SU-DHL-6 (cell line): ENCODE measurements around the gene NKAIN1.

ENCODE experiments used
- H2AFZ ChIP-seq: fragments of 200-600 bp; sonication (generic); 2 replicates; pipeline ENCODE4 v1.6.1; 2014; ENCODE audit warnings: low read depth, mild to moderate bottlenecking, moderate library complexity, mixed read lengths, antibody characterized with exemption, low read length; ENCODE audit not compliant: severe bottlenecking
- H3F3A ChIP-seq: fragments of 200-600 bp; shearing (Covaris generic); 2 replicates; pipeline ENCODE4 v1.6.0; 2016; ENCODE audit warnings: antibody characterized with exemption, mild to moderate bottlenecking; ENCODE audit not compliant: insufficient read depth
- H3K27ac ChIP-seq: fragments of 200-600 bp; sonication (generic); 2 replicates; pipeline ENCODE4 v1.5.1; 2016; ENCODE audit warnings: low read depth, mild to moderate bottlenecking, low read length, moderate library complexity, mixed read lengths
- H3K27me3 ChIP-seq: fragments of 200-600 bp; sonication (generic), shearing (Covaris generic); 2 replicates; pipeline ENCODE4 v1.6.0; 2014; ENCODE audit warnings: mild to moderate bottlenecking, low read length
- H3K36me3 ChIP-seq: fragments of 200-600 bp; sonication (generic); 2 replicates; pipeline ENCODE4 v1.6.1; 2014; ENCODE audit warnings: mild to moderate bottlenecking, low read length, mixed read lengths
- H3K4me2 ChIP-seq: fragments of 300-600, 200-600 bp; shearing (Covaris generic), sonication (generic); 2 replicates; pipeline ENCODE4 v1.6.0; 2014; ENCODE audit warnings: low read length, low read depth, mild to moderate bottlenecking; ENCODE audit not compliant: poor library complexity, severe bottlenecking
- H3K4me3 ChIP-seq: fragments of 200-600 bp; sonication (generic); 2 replicates; pipeline ENCODE4 v1.5.1; 2014; ENCODE audit warnings: antibody characterized with exemption, low read length, mild to moderate bottlenecking, mixed read lengths; ENCODE audit not compliant: insufficient read depth, poor library complexity, severe bottlenecking
- H3K79me2 ChIP-seq: fragments of 200-600 bp; sonication (generic); 2 replicates; pipeline ENCODE4 v1.6.1; 2014; ENCODE audit warnings: mild to moderate bottlenecking, low read length, moderate library complexity; ENCODE audit not compliant: insufficient read depth
- H3K9ac ChIP-seq: fragments of 200-600 bp; sonication (generic); 2 replicates; pipeline ENCODE4 v1.7.0; 2014; ENCODE audit warnings: mild to moderate bottlenecking, low read length
- H3K9me2 ChIP-seq: fragments of 200-600 bp; sonication (generic); replicated peaks from 2 replicates; pipeline ENCODE4 v1.6.1; 2014; ENCODE audit warnings: low read length; ENCODE audit not compliant: insufficient read depth
- H3K9me3 ChIP-seq: fragments of 200-600 bp; sonication (generic); 2 replicates; pipeline ENCODE4 v1.6.1; 2014; ENCODE audit warnings: low read length, mixed read lengths; ENCODE audit not compliant: insufficient read depth
- H4K20me1 ChIP-seq: fragments of 200-600 bp; sonication (generic); 2 replicates; pipeline ENCODE4 v1.6.1; 2014; ENCODE audit warnings: low read depth, mild to moderate bottlenecking, antibody characterized with exemption, low read length, moderate library complexity, mixed read lengths
- EZH2phosphoT487 ChIP-seq: fragments of 200-600 bp; sonication (generic), shearing (Covaris generic); conservative IDR thresholded peaks from 2 replicates; pipeline ENCODE4 v1.6.1; 2018; ENCODE audit warnings: mild to moderate bottlenecking, antibody characterized with exemption, low read length, moderate library complexity, mixed read lengths
- TF ChIP-seq, protein P1 (sequence below): fragments of 200-600 bp; sonication (generic); IDR thresholded peaks from one replicate; pipeline ENCODE4 v1.5.1; 2017; ENCODE audit warnings: antibody characterized with exemption, mild to moderate bottlenecking, low read length, moderate library complexity; ENCODE audit not compliant: insufficient read depth, poor library complexity, severe bottlenecking

The NKAIN1 gene

DNA sequence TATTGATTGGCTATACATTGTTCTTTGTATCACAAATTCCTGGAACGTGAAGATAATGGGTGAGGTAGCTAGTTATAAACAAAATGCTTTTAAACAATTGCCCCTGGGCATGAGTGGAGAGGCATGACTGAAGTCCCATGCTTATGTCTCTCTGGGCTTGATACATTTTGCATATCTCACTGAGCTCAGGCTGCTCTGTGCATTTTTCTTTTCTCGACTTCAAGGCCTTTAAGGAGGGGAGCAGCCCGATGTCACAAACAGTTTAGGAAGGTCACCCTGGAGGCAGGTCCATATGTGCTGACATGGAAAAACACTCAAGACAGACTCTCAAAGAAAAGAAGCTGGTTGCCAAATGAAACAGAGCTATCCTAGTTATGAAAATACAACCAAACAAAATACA is 94.0 kb downstream of the NKAIN1 start:
- no peak overlapping the region for H3K4me3 ChIP-seq
- no peak overlapping the region for H3K4me2 ChIP-seq
- H3K27ac ChIP-seq = no peak overlapping the region
- no peaks in the 10 kb centered on the region for H3K9me3 ChIP-seq
- H2AFZ ChIP-seq = no peak overlapping the region
- H3K36me3 ChIP-seq = no peaks in the 10 kb centered on the region
- no peaks in the 10 kb centered on the region for H4K20me1 ChIP-seq
- no peaks in the 10 kb centered on the region for H3K9me2 ChIP-seq
- H3K27me3 ChIP-seq = no peaks in the 10 kb centered on the region
- no peaks in the 10 kb centered on the region for H3F3A ChIP-seq
- no peaks in the 10 kb centered on the region for H3K79me2 ChIP-seq
- no peak overlapping the region for H3K9ac ChIP-seq
- no peak for TF ChIP-seq EZH2phosphoT487
- TF ChIP-seq, protein P1, sequence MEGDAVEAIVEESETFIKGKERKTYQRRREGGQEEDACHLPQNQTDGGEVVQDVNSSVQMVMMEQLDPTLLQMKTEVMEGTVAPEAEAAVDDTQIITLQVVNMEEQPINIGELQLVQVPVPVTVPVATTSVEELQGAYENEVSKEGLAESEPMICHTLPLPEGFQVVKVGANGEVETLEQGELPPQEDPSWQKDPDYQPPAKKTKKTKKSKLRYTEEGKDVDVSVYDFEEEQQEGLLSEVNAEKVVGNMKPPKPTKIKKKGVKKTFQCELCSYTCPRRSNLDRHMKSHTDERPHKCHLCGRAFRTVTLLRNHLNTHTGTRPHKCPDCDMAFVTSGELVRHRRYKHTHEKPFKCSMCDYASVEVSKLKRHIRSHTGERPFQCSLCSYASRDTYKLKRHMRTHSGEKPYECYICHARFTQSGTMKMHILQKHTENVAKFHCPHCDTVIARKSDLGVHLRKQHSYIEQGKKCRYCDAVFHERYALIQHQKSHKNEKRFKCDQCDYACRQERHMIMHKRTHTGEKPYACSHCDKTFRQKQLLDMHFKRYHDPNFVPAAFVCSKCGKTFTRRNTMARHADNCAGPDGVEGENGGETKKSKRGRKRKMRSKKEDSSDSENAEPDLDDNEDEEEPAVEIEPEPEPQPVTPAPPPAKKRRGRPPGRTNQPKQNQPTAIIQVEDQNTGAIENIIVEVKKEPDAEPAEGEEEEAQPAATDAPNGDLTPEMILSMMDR = no peak

DNA sequence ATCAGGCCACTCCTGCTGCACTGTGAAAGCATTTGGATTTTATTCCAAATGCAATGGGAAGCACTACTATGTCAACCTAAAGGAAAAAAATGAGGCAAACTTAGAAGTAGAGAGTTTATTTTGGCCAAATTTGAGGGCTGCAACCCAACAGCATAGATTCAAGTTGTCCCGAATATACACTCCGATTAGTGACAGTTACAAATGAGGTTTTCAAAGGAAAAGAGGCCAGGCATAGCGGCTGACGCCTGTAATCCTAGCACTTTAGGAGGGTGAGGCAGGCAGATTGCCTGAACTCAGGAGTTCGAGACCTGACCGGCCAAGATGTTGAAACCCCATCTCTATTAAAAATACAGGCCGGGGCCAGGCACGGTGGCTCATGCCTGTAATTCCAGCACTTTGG is 95.2 kb downstream of the NKAIN1 start:
- Histone ChIP-seq H3K4me3 (no peak overlapping the region), H3K9me2 (no peaks in the 10 kb centered on the region), H3K9me3 (no peaks in the 10 kb centered on the region), H2AFZ (no peak overlapping the region), H3K27me3 (no peaks in the 10 kb centered on the region), H3K79me2 (no peaks in the 10 kb centered on the region), H3K9ac (no peak overlapping the region), H3F3A (no peaks in the 10 kb centered on the region), H3K4me2 (no peak overlapping the region), H3K27ac (no peak overlapping the region), H3K36me3 (no peaks in the 10 kb centered on the region), H4K20me1 (no peaks in the 10 kb centered on the region)
- TF ChIP-seq, protein P1 = no peak
- TF ChIP-seq EZH2phosphoT487 = no peak

DNA sequence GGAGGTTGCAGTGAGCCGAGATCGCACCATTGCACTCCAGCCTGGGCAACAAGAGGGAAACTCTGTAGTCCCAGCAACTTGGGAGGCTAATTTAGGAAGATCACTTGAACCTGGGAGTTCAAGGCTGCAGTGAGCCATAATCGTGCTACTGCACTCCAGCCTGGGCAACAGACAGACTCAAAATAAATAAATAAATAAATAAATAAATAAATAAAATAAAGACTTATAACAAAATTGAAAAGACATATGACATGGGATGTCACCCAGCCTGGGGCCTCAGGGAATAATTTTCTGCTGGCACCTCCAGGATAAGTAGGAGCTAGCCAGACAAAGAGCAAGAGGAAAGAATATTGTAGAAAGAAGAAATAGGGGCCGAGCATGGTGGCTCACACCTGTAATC is 96.2 kb downstream of the NKAIN1 start:
- Histone ChIP-seq H3K9ac (no peak overlapping the region), H2AFZ (no peak overlapping the region), H3K4me2 (no peak overlapping the region), H3K4me3 (no peak overlapping the region), H3K9me2 (no peaks in the 10 kb centered on the region), H3K27me3 (no peaks in the 10 kb centered on the region), H3K79me2 (no peaks in the 10 kb centered on the region), H3K36me3 (no peaks in the 10 kb centered on the region), H4K20me1 (no peaks in the 10 kb centered on the region), H3K27ac (no peak overlapping the region), H3K9me3 (no peaks in the 10 kb centered on the region), H3F3A (no peaks in the 10 kb centered on the region)
- TF ChIP-seq, protein P1 = no peak
- no peak for TF ChIP-seq EZH2phosphoT487
